A549 (cell line): Measurements from ENCODE around the gene OSBPL8. TPM values are rescaled to one million over a fixed set of nuclear protein-coding genes. Genes with fewer than 3 reads are reported as not detected.

Source experiments
- ATAC-seq, 2 experiments: fragments of 200-7000 bp in 1 of 2; fragments of >200 bp in 1 of 2; cut with Nextera tagmentation in 1 of 2; cut with Tn5 transposase in 1 of 2; 3 replicates each; pipeline versions ENCODE4 v1.8.0 to v1.9.1; 2018 to 2020; ENCODE audit warnings: mild to moderate bottlenecking in 1 of 2, moderate library complexity in 1 of 2
- CTCF ChIA-PET: fragments of 300-600 bp; sonication (Branson Sonifier 250); formaldehyde crosslinking; extraction: SDS; loops from one replicate; lab custom pipeline; 2021; ENCODE audit warnings: antibody characterized with exemption, inconsistent platforms; lab: Yijun Ruan, JAX
- POLR2A ChIA-PET: fragments of 350-600 bp; formaldehyde crosslinking; extraction: SDS; loops from one replicate; lab custom pipeline; 2021; ENCODE audit warnings: antibody characterized with exemption, inconsistent platforms; lab: Yijun Ruan, JAX
- DNase-seq, 2 experiments: peaks; one replicate each; pipeline versions ENCODE4 v3.0.0 to v3.0.0-alpha.2; 2011 to 2016; ENCODE audit warnings: low read depth in 1 of 2, low spot score in 1 of 2
- FAIRE-seq: peaks from 2 replicates; lab custom pipeline; 2011; peaks lifted over from hg19 to GRCh38; lab: Jason Lieb, UNC
- H3K27ac ChIP-seq, 2 experiments: fragments of >200 bp; sonication (Bioruptor Twin); formaldehyde crosslinking; 3 replicates each; pipeline ENCODE4 v1.5.1; 2016 to 2017
- H3K4me1 ChIP-seq: fragments of >200 bp; sonication (Bioruptor Twin); formaldehyde crosslinking; 3 replicates; pipeline ENCODE4 v1.6.1; 2016
- H3K4me2 ChIP-seq: fragments of >200 bp; sonication (Bioruptor Twin); formaldehyde crosslinking; 3 replicates; pipeline ENCODE4 v1.6.1; 2016
- H3K4me3 ChIP-seq: fragments of >200 bp; sonication (Bioruptor Twin); formaldehyde crosslinking; 3 replicates; pipeline ENCODE4 v1.5.1; 2016
- H3K9me3 ChIP-seq: fragments of >200 bp; sonication (Bioruptor Twin); formaldehyde crosslinking; 3 replicates; pipeline ENCODE4 v1.6.1; 2016
- BHLHE40 ChIP-seq: IDR thresholded peaks from 2 replicates; pipeline ENCODE4 v1.6.1; 2012; ENCODE audit warnings: low read depth, low read length, inconsistent platforms
- CEBPB ChIP-seq, 2 experiments: fragments of >200 bp in 1 of 2; sonication (Bioruptor Twin) in 1 of 2; formaldehyde crosslinking in 1 of 2; IDR thresholded peaks; 2 replicates each; pipeline ENCODE4 v1.6.1; 2012 to 2016
- CHD2 ChIP-seq: fragments of 150-350 bp; IDR thresholded peaks from 2 replicates; pipeline ENCODE4 v1.6.1; 2014; ENCODE audit warnings: low read length; ENCODE audit not compliant: partially characterized antibody
- FOSL2 ChIP-seq, 2 experiments: fragments of 450-650 bp in 1 of 2; fragments of >200 bp in 1 of 2; sonication (Bioruptor Twin) in 1 of 2; formaldehyde crosslinking; IDR thresholded peaks; 2 replicates each; pipeline versions ENCODE4 v1.5.0 to v1.6.1; 2016 to 2020; ENCODE audit warnings: mild to moderate bottlenecking in 1 of 2, moderate library complexity in 1 of 2
- HEYL ChIP-seq: fragments of 250-450 bp; sonication (Bioruptor Pico); IDR thresholded peaks from 2 replicates; pipeline ENCODE4 v1.8.0; 2021; ENCODE audit warnings: mild to moderate bottlenecking, moderate library complexity
- HOXA7 ChIP-seq: fragments of 250-450 bp; sonication (Bioruptor Pico); IDR thresholded peaks from 2 replicates; pipeline ENCODE4 v1.5.0; 2020; ENCODE audit warnings: mild to moderate bottlenecking, moderate library complexity
- HOXB13 ChIP-seq: fragments of 250-450 bp; sonication (Bioruptor Pico); IDR thresholded peaks from 2 replicates; pipeline ENCODE4 v1.5.0; 2020; ENCODE audit warnings: low read depth, mild to moderate bottlenecking, moderate library complexity
- HOXB5 ChIP-seq: fragments of 250-450 bp; sonication (Bioruptor Pico); IDR thresholded peaks from 2 replicates; pipeline ENCODE4 v1.5.0; 2020; ENCODE audit warnings: mild to moderate bottlenecking, moderate library complexity
- JUN ChIP-seq, 2 experiments: fragments of >200 bp; sonication (Bioruptor Twin); formaldehyde crosslinking; IDR thresholded peaks; 2 replicates in 1 of 2; 3 replicates in 1 of 2; pipeline ENCODE4 v1.6.1; 2016 to 2017
- JUNB ChIP-seq: fragments of >200 bp; sonication (Bioruptor Twin); formaldehyde crosslinking; IDR thresholded peaks from 2 replicates; pipeline ENCODE4 v1.6.1; 2016
- KDM1A ChIP-seq: fragments of 200-600 bp; sonication (generic); IDR thresholded peaks from 2 replicates; pipeline ENCODE4 v1.6.1; 2016; ENCODE audit warnings: low read depth, mild to moderate bottlenecking
- MAFK ChIP-seq: fragments of 450-650 bp; IDR thresholded peaks from 2 replicates; pipeline ENCODE4 v1.6.1; 2014; ENCODE audit not compliant: partially characterized antibody
- POLR2A ChIP-seq: IDR thresholded peaks from 2 replicates; pipeline ENCODE4 v1.6.1; 2012; ENCODE audit warnings: mild to moderate bottlenecking, low read length
- RAD21 ChIP-seq, 2 experiments: fragments of >200 bp in 1 of 2; sonication (Bioruptor Twin) in 1 of 2; formaldehyde crosslinking in 1 of 2; IDR thresholded peaks in 1 of 2; conservative IDR thresholded peaks in 1 of 2; 2 replicates in 1 of 2; 3 replicates in 1 of 2; pipeline ENCODE4 v1.6.1; 2012 to 2018; ENCODE audit warnings: inconsistent platforms in 1 of 2
- RARB ChIP-seq: fragments of 250-450 bp; sonication (Bioruptor Pico); IDR thresholded peaks from 2 replicates; pipeline ENCODE4 v1.8.0; 2021; ENCODE audit warnings: mild to moderate bottlenecking, moderate library complexity
- RFX5 ChIP-seq: fragments of 450-650 bp; IDR thresholded peaks from 2 replicates; pipeline ENCODE4 v1.7.1; 2014; ENCODE audit warnings: antibody characterized with exemption, mild to moderate bottlenecking, moderate library complexity
- TFCP2L1 ChIP-seq: fragments of 250-450 bp; sonication (Bioruptor Pico); IDR thresholded peaks from 2 replicates; pipeline ENCODE4 v1.5.0; 2021; ENCODE audit warnings: mild to moderate bottlenecking
- ZFP36 ChIP-seq: fragments of 450-650 bp; IDR thresholded peaks from 2 replicates; pipeline ENCODE4 v1.6.1; 2014; ENCODE audit warnings: borderline replicate concordance; ENCODE audit not compliant: partially characterized antibody
- WGBS: methylation state at CpG from one replicate; pipeline ENCODE4 v1.1.6; 2017; ENCODE audit errors: missing lambda C conversion rate; 5-methylcytosine and 5-hydroxymethylcytosine counted together
- polyA plus RNA-seq, 4 experiments: library from polyadenylated mRNA; depleted of rRNA in 3 of 4; stranded (reverse); fragments of >200 nt; fragmentation: RNase III in 1 of 4; extraction: RNeasy Plus Mini Kit Qiagen cat#74134 plus additional on column Dnase treatment in 1 of 4; gene quantifications; 2 replicates in 3 of 4; 3 replicates in 1 of 4; pipeline ENCODE4 v1.2.3, GENCODE V29; 2011 to 2017
- TF ChIP-seq, protein P1 (sequence below): fragments of 200-600 bp; sonication (generic); IDR thresholded peaks from 2 replicates; pipeline ENCODE4 v1.6.1; 2016; ENCODE audit warnings: antibody characterized with exemption, mild to moderate bottlenecking, moderate library complexity
- TF ChIP-seq, protein P2 (sequence below): fragments of 250-450 bp; sonication (Bioruptor Pico); IDR thresholded peaks from 2 replicates; pipeline ENCODE4 v1.5.0; 2020; ENCODE audit warnings: low read depth, mild to moderate bottlenecking, moderate library complexity
- TF ChIP-seq, protein P3 (sequence below): fragments of 250-450 bp; sonication (Bioruptor Pico); IDR thresholded peaks from 2 replicates; pipeline ENCODE4 v1.5.0; 2021; ENCODE audit warnings: mild to moderate bottlenecking, moderate library complexity, borderline replicate concordance
- TF ChIP-seq, protein P4 (sequence below): fragments of 450-650 bp; IDR thresholded peaks from 2 replicates; pipeline ENCODE4 v1.6.1; 2014; ENCODE audit warnings: antibody characterized with exemption
- TF ChIP-seq, protein P5 (sequence below): fragments of >200 bp; sonication (Bioruptor Twin); formaldehyde crosslinking; IDR thresholded peaks from 3 replicates; pipeline ENCODE4 v1.6.1; 2016
- TF ChIP-seq, protein P6 (sequence below): IDR thresholded peaks from 2 replicates; pipeline ENCODE4 v1.6.1; 2012

The OSBPL8 gene
- polyA plus RNA-seq, 2 of the 4 experiments (the other 2 are of a cell fraction), result 15.4 to 43.2 TPM

DNA sequence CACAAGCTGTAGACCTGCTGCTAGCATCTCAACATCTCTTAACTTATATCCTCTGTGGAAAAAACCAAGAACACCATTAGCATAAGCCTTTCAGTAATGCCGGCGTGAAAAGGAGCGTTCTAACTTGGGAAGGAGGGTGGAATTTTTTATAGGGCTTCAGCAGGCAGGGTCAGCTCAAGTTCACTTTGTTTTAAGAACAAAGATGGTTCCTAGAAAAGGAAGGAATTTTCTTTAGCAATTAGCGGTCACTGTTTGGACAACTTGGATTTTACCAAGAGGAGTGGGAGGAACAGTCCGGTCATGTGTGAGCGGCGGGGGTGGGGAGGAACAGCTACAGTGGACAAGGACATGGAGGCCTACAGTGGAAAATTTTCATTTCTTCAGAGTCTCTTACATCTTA is 247.3 kb downstream of the OSBPL8 start (continued):
- TF ChIP-seq BHLHE40, result no peak

DNA sequence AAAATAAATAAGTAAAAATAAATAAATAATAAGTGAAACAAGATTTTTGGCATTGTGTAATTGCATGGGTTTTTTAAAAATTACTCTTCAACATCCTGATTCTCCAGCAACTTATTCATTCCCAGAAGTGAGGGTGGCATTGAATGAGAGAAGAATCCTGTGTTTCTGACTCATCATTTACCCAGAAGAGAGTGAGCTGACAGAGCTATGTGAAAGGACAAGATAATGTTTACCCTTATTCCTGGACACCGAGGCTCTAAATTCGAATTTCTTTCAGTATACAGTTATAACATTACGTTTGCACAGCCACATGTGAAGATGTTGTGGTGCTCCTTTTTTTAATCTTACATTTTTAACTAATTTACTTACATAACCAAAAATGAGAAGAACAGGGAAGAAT is 247.8 kb downstream of the OSBPL8 start:
- 14% methylated on average over 3 of the region's 3 CpGs for WGBS
- FAIRE-seq, result no peak
- CTCF ChIA-PET, result no interaction called here
- no peaks in the 10 kb centered on the region for H3K9me3 ChIP-seq
- peaks cover 32% of the 10 kb centered on the region for H3K4me1 ChIP-seq
- H3K27ac ChIP-seq, result peak overlapping the region; percentile 41 to 58
- DNase-seq, result peak in 1 of 2 experiments; percentile 43
- H3K4me2 ChIP-seq, result peak overlapping the region; percentile 54
- TF ChIP-seq FOSL2 (IDR thresholded peaks at IDR 0.05), result no peak
- peak; percentile 55 for TF ChIP-seq FOSL2 (CRISPR knock-in tag; IDR thresholded peaks at IDR 0.05)
- 0 out of 2 replicates have a peak, but pooled peaks have one; percentile 20 for TF ChIP-seq JUNB
- TF ChIP-seq, protein P1, sequence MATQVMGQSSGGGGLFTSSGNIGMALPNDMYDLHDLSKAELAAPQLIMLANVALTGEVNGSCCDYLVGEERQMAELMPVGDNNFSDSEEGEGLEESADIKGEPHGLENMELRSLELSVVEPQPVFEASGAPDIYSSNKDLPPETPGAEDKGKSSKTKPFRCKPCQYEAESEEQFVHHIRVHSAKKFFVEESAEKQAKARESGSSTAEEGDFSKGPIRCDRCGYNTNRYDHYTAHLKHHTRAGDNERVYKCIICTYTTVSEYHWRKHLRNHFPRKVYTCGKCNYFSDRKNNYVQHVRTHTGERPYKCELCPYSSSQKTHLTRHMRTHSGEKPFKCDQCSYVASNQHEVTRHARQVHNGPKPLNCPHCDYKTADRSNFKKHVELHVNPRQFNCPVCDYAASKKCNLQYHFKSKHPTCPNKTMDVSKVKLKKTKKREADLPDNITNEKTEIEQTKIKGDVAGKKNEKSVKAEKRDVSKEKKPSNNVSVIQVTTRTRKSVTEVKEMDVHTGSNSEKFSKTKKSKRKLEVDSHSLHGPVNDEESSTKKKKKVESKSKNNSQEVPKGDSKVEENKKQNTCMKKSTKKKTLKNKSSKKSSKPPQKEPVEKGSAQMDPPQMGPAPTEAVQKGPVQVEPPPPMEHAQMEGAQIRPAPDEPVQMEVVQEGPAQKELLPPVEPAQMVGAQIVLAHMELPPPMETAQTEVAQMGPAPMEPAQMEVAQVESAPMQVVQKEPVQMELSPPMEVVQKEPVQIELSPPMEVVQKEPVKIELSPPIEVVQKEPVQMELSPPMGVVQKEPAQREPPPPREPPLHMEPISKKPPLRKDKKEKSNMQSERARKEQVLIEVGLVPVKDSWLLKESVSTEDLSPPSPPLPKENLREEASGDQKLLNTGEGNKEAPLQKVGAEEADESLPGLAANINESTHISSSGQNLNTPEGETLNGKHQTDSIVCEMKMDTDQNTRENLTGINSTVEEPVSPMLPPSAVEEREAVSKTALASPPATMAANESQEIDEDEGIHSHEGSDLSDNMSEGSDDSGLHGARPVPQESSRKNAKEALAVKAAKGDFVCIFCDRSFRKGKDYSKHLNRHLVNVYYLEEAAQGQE, result no peak
- TF ChIP-seq, all 56 proteins: peak for 2
- peak; percentile 63 to 65; a peak in 2 of 6 replicates for ATAC-seq
- POLR2A ChIA-PET, result no interaction called here
- no peak overlapping the region for H3K4me3 ChIP-seq

DNA sequence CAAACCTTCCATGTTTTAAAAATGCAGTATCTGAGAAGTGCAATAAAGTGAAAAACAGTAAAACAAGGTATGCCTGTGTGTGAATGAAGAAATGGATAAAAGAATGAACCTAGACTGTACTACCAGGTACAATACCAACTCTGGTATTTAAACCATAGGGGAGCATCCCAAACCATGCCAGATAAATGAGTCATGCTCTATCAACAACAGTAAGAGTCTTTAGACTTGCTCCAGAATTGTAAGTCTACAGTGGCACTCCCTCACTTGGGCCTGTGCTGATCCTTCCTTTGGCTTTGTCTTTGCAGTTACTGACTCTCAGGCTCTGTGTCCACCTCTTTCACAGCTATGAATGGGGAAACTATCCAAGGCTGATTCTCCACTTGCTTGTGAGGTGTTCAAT is 249.5 kb downstream of the OSBPL8 start:
- no peak for FAIRE-seq
- TF ChIP-seq CEBPB (IDR thresholded peaks at IDR 0.05) (no peak), TFCP2L1 (CRISPR knock-in tag) (no peak), KDM1A (no peak), RAD21 (conservative IDR thresholded peaks at IDR 0.05 in 1 of 2, IDR thresholded peaks at IDR 0.05 in 1 of 2) (0 out of 5 replicates have a peak, but pooled peaks of 1 of the 2 experiments have one; percentile 1), MAFK (no peak), HEYL (CRISPR knock-in tag) (no peak), BHLHE40 (no peak), FOSL2 (IDR thresholded peaks at IDR 0.05) (peak; percentile 52; the same call in 1 of the 2 replicates), FOSL2 (CRISPR knock-in tag; IDR thresholded peaks at IDR 0.05) (peak; percentile 62), RARB (CRISPR knock-in tag) (no peak), CHD2 (no peak), RFX5 (no peak), POLR2A (no peak), JUN (IDR thresholded peaks at IDR 0.05) (no peak), JUNB (peak; percentile 21; the same call in 1 of the 2 replicates), HOXB13 (no peak), HOXA7 (CRISPR knock-in tag) (no peak), HOXB5 (CRISPR knock-in tag) (no peak), ZFP36 (no peak)
- TF ChIP-seq, protein P2, sequence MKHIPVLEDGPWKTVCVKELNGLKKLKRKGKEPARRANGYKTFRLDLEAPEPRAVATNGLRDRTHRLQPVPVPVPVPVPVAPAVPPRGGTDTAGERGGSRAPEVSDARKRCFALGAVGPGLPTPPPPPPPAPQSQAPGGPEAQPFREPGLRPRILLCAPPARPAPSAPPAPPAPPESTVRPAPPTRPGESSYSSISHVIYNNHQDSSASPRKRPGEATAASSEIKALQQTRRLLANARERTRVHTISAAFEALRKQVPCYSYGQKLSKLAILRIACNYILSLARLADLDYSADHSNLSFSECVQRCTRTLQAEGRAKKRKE (CRISPR knock-in tag), result no peak
- TF ChIP-seq, protein P3, sequence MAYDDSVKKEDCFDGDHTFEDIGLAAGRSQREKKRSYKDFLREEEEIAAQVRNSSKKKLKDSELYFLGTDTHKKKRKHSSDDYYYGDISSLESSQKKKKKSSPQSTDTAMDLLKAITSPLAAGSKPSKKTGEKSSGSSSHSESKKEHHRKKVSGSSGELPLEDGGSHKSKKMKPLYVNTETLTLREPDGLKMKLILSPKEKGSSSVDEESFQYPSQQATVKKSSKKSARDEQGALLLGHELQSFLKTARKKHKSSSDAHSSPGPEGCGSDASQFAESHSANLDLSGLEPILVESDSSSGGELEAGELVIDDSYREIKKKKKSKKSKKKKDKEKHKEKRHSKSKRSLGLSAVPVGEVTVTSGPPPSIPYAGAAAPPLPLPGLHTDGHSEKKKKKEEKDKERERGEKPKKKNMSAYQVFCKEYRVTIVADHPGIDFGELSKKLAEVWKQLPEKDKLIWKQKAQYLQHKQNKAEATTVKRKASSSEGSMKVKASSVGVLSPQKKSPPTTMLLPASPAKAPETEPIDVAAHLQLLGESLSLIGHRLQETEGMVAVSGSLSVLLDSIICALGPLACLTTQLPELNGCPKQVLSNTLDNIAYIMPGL (CRISPR knock-in tag), result no peak
- TF ChIP-seq, protein P4, sequence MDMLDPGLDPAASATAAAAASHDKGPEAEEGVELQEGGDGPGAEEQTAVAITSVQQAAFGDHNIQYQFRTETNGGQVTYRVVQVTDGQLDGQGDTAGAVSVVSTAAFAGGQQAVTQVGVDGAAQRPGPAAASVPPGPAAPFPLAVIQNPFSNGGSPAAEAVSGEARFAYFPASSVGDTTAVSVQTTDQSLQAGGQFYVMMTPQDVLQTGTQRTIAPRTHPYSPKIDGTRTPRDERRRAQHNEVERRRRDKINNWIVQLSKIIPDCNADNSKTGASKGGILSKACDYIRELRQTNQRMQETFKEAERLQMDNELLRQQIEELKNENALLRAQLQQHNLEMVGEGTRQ, result no peak
- TF ChIP-seq, protein P5, sequence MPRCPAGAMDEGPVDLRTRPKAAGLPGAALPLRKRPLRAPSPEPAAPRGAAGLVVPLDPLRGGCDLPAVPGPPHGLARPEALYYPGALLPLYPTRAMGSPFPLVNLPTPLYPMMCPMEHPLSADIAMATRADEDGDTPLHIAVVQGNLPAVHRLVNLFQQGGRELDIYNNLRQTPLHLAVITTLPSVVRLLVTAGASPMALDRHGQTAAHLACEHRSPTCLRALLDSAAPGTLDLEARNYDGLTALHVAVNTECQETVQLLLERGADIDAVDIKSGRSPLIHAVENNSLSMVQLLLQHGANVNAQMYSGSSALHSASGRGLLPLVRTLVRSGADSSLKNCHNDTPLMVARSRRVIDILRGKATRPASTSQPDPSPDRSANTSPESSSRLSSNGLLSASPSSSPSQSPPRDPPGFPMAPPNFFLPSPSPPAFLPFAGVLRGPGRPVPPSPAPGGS, result no peak
- TF ChIP-seq, protein P6, sequence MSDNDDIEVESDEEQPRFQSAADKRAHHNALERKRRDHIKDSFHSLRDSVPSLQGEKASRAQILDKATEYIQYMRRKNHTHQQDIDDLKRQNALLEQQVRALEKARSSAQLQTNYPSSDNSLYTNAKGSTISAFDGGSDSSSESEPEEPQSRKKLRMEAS, result 0 out of 2 replicates have a peak, but pooled peaks have one; percentile 20

More for the DNA sequence above, 249.5 kb downstream of the OSBPL8 start:
- CTCF ChIA-PET, result interaction anchor here (1.0 kb wide), 1 partner anchor 151 kb away, joined by 3 read pairs; no protein-coding TSS in a partner anchor
- DNase-seq (peak; percentile 26 to 52), ATAC-seq (peak; percentile 90 to 91)
- POLR2A ChIA-PET, result no interaction called here
- H3K9me3 ChIP-seq, result no peaks in the 10 kb centered on the region
- peak overlapping the region; percentile 52 for H3K4me2 ChIP-seq
- H3K27ac ChIP-seq, result peak overlapping the region; percentile 62 to 64
- no peak overlapping the region for H3K4me3 ChIP-seq
- H3K4me1 ChIP-seq, result peaks cover 32% of the 10 kb centered on the region
